ENCODE data around the gene MFAP3. TPM values are rescaled to one million over a fixed set of nuclear protein-coding genes. Genes with fewer than 3 reads are reported as not detected.

MFAP3 gene
- total RNA-seq, 4 donors from 2014 or later = 20.2 to 43.3 (median 27.3) TPM

GRCh38 chr5:154044099-154044498 is 5.3 kb downstream of the MFAP3 start:
- TF ChIP-seq CTCF (IDR thresholded peaks at IDR 0.05) = no peak
- TF ChIP-seq POLR2A (IDR thresholded peaks at IDR 0.05) = no peak
- intact Hi-C loops (cut with DNase I; ENCODE audit: low total_unique reads) = no loop called here
- no peak for DNase-seq (ENCODE audit: low spot score in 2 of 2)
- 89 to 91% methylated on average over 3 of the region's 3 CpGs for WGBS, 2 donors
- H3K4me3 ChIP-seq (ENCODE audit: low read depth, poor library complexity, severe bottlenecking) = no peak overlapping the region

- WGBS, 2 donors = 92 to 97% methylated on average over 2 of the region's 2 CpGs
- no peak for TF ChIP-seq CTCF (IDR thresholded peaks at IDR 0.05)
- no peak for TF ChIP-seq POLR2A (IDR thresholded peaks at IDR 0.05)
- H3K4me3 ChIP-seq (ENCODE audit: low read depth, poor library complexity, severe bottlenecking) = no peak overlapping the region
- DNase-seq (ENCODE audit: low spot score in 2 of 2) = no peak
- intact Hi-C loops (cut with DNase I; ENCODE audit: low total_unique reads) = no loop called here
Measured at GRCh38 chr5:154044581-154044980, 5.8 kb downstream of the MFAP3 start.

GRCh38 chr5:154046486-154046885 is 7.7 kb downstream of the MFAP3 start:
- DNase-seq (ENCODE audit: low spot score in 2 of 2) = no peak
- no peak overlapping the region for H3K4me3 ChIP-seq (ENCODE audit: low read depth, poor library complexity, severe bottlenecking)
- TF ChIP-seq POLR2A (IDR thresholded peaks at IDR 0.05) (no peak), CTCF (IDR thresholded peaks at IDR 0.05) (no peak)
- intact Hi-C loops (cut with DNase I; ENCODE audit: low total_unique reads) = no loop called here
- WGBS, 2 donors = 80% methylated on average over 7 of the region's 7 CpGs

GRCh38 chr5:154047324-154047723 is 8.6 kb downstream of the MFAP3 start:
- no peak overlapping the region for H3K4me3 ChIP-seq (ENCODE audit: low read depth, poor library complexity, severe bottlenecking)
- intact Hi-C loops (cut with DNase I; ENCODE audit: low total_unique reads) = no loop called here
- DNase-seq (ENCODE audit: low spot score in 2 of 2) = no peak
- TF ChIP-seq CTCF (IDR thresholded peaks at IDR 0.05) (no peak), POLR2A (IDR thresholded peaks at IDR 0.05) (no peak)
- 90 to 92% methylated on average over 3 of the region's 3 CpGs for WGBS, 2 donors

- TF ChIP-seq CTCF (IDR thresholded peaks at IDR 0.05) = no peak
- TF ChIP-seq POLR2A (IDR thresholded peaks at IDR 0.05) = no peak
- DNase-seq (ENCODE audit: low spot score in 2 of 2) = no peak
- intact Hi-C loops (cut with DNase I; ENCODE audit: low total_unique reads) = no loop called here
- 77 to 82% methylated on average over 5 of the region's 5 CpGs for WGBS, 2 donors
- H3K4me3 ChIP-seq (ENCODE audit: low read depth, poor library complexity, severe bottlenecking) = no peak overlapping the region
Measured at GRCh38 chr5:154049636-154050035, 10.9 kb downstream of the MFAP3 start.

- 79% methylated on average over 4 of the region's 4 CpGs for WGBS, 2 donors
- intact Hi-C loops (cut with DNase I; ENCODE audit: low total_unique reads) = no loop called here
Measured at GRCh38 chr5:154053468-154053867, 14.7 kb downstream of the MFAP3 start.

More at GRCh38 chr5:154053468-154053867, 14.7 kb downstream of the MFAP3 start:
- no peak overlapping the region for H3K4me3 ChIP-seq (ENCODE audit: low read depth, poor library complexity, severe bottlenecking)
- no peak for TF ChIP-seq POLR2A (IDR thresholded peaks at IDR 0.05)
- DNase-seq (ENCODE audit: low spot score in 2 of 2) = no peak

Measured in lower leg skin (tissue), 4 donors.